ENCODE data around the gene HS6ST3.

HS6ST3 gene

GRCh38 chr13:96862093-96862492 is 772.2 kb downstream of the HS6ST3 start:
- DNase-seq = no peak

GRCh38 chr13:96862999-96863398 is 773.1 kb downstream of the HS6ST3 start:
- no peak for DNase-seq

GRCh38 chr13:96871469-96871868 is 781.6 kb downstream of the HS6ST3 start:
- DNase-seq = no peak

- no peak for DNase-seq
These were observed 790.5 kb downstream of the HS6ST3 start for GRCh38 chr13:96880419-96880818.

Data from CD4-positive, alpha-beta T cell treated with Interleukin-12 subunit alpha and Interleukin-12 subunit beta, for 1 hour (primary cell).